ENCODE measurements around the gene CAMK1. TPM values are rescaled to one million over a fixed set of nuclear protein-coding genes. Genes with fewer than 3 reads are reported as not detected.

Gene CAMK1
- total RNA-seq, 1 experiment from 2014 or later, result 9.7 TPM

DNA sequence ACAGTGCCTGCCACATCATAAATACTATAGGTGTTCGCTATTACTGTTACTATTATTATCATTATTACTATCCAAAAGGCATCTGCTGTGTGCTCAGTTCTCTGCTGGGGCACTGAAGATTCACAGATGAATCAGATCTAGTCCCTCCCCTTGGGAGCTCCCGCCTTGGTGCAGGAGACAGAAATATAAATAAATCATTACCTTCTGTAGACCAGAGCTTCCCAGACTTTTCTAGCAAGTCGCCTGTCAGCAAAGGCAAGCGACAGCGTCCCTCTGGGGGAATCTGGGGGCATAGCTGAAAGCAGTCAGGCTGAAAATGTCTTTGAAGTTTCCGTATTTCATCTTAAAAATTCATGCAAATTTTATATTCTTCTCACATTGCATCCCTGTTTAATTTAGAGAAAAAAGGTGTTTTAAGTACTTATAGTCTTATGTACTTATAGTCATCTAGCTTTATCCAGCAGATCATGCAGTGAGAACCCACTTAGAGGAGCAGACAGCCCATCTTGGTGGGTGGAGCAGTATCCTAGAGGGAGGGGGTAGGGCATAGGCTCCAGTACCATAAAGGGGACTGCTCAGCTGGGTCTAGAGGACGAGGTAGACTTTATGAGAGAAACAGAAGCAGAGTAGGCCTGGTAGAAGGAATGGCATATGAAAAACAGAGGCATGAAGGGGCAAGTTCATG lies 48.6 kb downstream of the CAMK1 start:
- Histone ChIP-seq H3K4me3 (ENCODE audit: low read depth, low read length) (no peak overlapping the region), H3K9me3 (no peaks in the 10 kb centered on the region), H3K4me1 (no peaks in the 10 kb centered on the region), H3K27me3 (replicated peaks; ENCODE audit: control insufficient read depth, insufficient read depth, low read length) (no peaks in the 10 kb centered on the region), H3K36me3 (ENCODE audit: control insufficient read depth, insufficient read depth, low read length) (no peaks in the 10 kb centered on the region)
- no peaks in the 10 kb centered on the region for H3K9me3 Mint-ChIP-seq (ENCODE audit: unreplicated experiment)
- H3K27me3 Mint-ChIP-seq (ENCODE audit: insufficient read depth, unreplicated experiment), result peaks cover 11% of the 10 kb centered on the region
- H3K27ac Mint-ChIP-seq (ENCODE audit: unreplicated experiment), result no peak overlapping the region
- ChIA-PET CTCF (interaction anchor here (0.9 kb wide), 1 partner anchor 10 kb away, joined by 4 read pairs; no protein-coding TSS in a partner anchor), POLR2A (interaction anchor here (0.7 kb wide), 1 partner anchor 19 kb away, joined by 6 read pairs; no protein-coding TSS in a partner anchor)
- H3K4me3 Mint-ChIP-seq (ENCODE audit: unreplicated experiment), result no peak overlapping the region
- BruUV-seq (replicated peaks), result no TSS peak
- no peak for DNase-seq
- H3K36me3 Mint-ChIP-seq (ENCODE audit: insufficient read depth, unreplicated experiment), result no peaks in the 10 kb centered on the region
- no peaks in the 10 kb centered on the region for H3K4me1 Mint-ChIP-seq (ENCODE audit: low read depth, unreplicated experiment)
- intact Hi-C loops (cut with micrococcal nuclease; ENCODE audit: unreplicated experiment), result no loop called here
- TF ChIP-seq, protein P1, sequence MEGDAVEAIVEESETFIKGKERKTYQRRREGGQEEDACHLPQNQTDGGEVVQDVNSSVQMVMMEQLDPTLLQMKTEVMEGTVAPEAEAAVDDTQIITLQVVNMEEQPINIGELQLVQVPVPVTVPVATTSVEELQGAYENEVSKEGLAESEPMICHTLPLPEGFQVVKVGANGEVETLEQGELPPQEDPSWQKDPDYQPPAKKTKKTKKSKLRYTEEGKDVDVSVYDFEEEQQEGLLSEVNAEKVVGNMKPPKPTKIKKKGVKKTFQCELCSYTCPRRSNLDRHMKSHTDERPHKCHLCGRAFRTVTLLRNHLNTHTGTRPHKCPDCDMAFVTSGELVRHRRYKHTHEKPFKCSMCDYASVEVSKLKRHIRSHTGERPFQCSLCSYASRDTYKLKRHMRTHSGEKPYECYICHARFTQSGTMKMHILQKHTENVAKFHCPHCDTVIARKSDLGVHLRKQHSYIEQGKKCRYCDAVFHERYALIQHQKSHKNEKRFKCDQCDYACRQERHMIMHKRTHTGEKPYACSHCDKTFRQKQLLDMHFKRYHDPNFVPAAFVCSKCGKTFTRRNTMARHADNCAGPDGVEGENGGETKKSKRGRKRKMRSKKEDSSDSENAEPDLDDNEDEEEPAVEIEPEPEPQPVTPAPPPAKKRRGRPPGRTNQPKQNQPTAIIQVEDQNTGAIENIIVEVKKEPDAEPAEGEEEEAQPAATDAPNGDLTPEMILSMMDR (IDR thresholded peaks at IDR 0.05; ENCODE audit: insufficient read depth in 1 of 2, low read depth in 1 of 2, low read length in 1 of 2, severe bottlenecking in 1 of 2, unreplicated experiment in 1 of 2), result peak in 1 of 2 experiments; percentile 1

DNA sequence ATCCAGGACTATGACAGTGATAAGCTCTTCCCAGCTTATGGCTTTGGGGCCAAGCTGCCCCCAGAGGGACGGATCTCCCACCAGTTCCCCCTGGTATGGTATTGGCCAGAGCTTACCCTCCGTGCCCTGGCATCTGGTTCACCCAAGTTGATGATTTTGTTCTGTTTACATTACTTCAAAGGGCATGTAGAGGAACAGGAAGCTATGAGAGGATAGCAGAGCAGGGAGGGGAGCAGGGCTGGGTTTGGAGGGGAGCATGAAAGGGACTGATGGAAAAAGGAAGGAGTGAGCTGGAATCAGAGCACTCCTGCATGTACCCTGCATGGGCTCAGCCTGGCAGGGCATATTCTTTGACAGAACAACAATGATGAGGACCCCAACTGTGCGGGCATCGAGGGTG lies 51.6 kb downstream of the CAMK1 start:
- TF ChIP-seq, protein P1 (IDR thresholded peaks at IDR 0.05; ENCODE audit: insufficient read depth in 1 of 2, low read depth in 1 of 2, low read length in 1 of 2, severe bottlenecking in 1 of 2, unreplicated experiment in 1 of 2), result no peak
- BruUV-seq (replicated peaks), result no TSS peak
- Histone ChIP-seq H3K4me1 (no peaks in the 10 kb centered on the region), H3K4me3 (ENCODE audit: low read depth, low read length) (no peak overlapping the region), H3K9me3 (no peaks in the 10 kb centered on the region), H3K27me3 (replicated peaks; ENCODE audit: control insufficient read depth, insufficient read depth, low read length) (no peaks in the 10 kb centered on the region), H3K36me3 (ENCODE audit: control insufficient read depth, insufficient read depth, low read length) (no peaks in the 10 kb centered on the region)
- Mint-ChIP-seq H3K9me3 (ENCODE audit: unreplicated experiment) (no peaks in the 10 kb centered on the region), H3K27ac (ENCODE audit: unreplicated experiment) (no peak overlapping the region), H3K27me3 (ENCODE audit: insufficient read depth, unreplicated experiment) (peaks cover 15% of the 10 kb centered on the region), H3K4me1 (ENCODE audit: low read depth, unreplicated experiment) (no peaks in the 10 kb centered on the region), H3K4me3 (ENCODE audit: unreplicated experiment) (no peak overlapping the region), H3K36me3 (ENCODE audit: insufficient read depth, unreplicated experiment) (no peaks in the 10 kb centered on the region)
- no peak for DNase-seq
- POLR2A ChIA-PET, result interaction anchor here (0.5 kb wide), 1 partner anchor 79 kb away, joined by 3 read pairs; no protein-coding TSS in a partner anchor
- CTCF ChIA-PET, result no interaction called here
- intact Hi-C loops (cut with micrococcal nuclease; ENCODE audit: unreplicated experiment), result no loop called here

DNA sequence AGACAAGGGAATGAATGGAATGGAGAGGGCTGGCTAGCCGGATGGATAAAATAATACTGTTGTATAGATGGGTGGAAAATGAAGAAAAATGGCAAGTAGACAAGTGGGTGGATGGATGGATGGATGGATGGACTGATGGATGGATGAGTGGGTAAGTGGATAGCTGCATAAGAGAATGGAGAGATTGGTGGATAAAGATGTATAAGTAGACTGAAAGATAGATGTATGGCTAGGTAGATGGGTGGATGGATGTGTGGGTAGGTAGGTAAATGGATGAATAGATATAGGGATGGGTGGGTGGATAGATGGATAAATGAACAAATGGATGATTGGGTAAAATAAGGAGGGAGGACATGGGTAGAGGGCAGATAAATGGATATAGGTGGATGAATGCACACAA lies 52.2 kb downstream of the CAMK1 start:
- POLR2A ChIA-PET, result interaction anchor here (0.5 kb wide), 1 partner anchor 78 kb away, joined by 3 read pairs; no protein-coding TSS in a partner anchor

More for the DNA sequence above, 52.2 kb downstream of the CAMK1 start:
- TF ChIP-seq, protein P1 (IDR thresholded peaks at IDR 0.05; ENCODE audit: insufficient read depth in 1 of 2, low read depth in 1 of 2, low read length in 1 of 2, severe bottlenecking in 1 of 2, unreplicated experiment in 1 of 2), result no peak
- CTCF ChIA-PET, result no interaction called here
- intact Hi-C loops (cut with micrococcal nuclease; ENCODE audit: unreplicated experiment), result no loop called here
- H3K27ac Mint-ChIP-seq (ENCODE audit: unreplicated experiment), result no peak overlapping the region
- H3K9me3 ChIP-seq, result no peaks in the 10 kb centered on the region
- no peak overlapping the region for H3K4me3 Mint-ChIP-seq (ENCODE audit: unreplicated experiment)
- BruUV-seq (replicated peaks), result no TSS peak
- no peak for DNase-seq
- no peaks in the 10 kb centered on the region for H3K9me3 Mint-ChIP-seq (ENCODE audit: unreplicated experiment)
- H3K36me3 ChIP-seq (ENCODE audit: control insufficient read depth, insufficient read depth, low read length), result no peaks in the 10 kb centered on the region
- no peaks in the 10 kb centered on the region for H3K36me3 Mint-ChIP-seq (ENCODE audit: insufficient read depth, unreplicated experiment)
- H3K4me3 ChIP-seq (ENCODE audit: low read depth, low read length), result no peak overlapping the region
- H3K27me3 ChIP-seq (replicated peaks; ENCODE audit: control insufficient read depth, insufficient read depth, low read length), result no peaks in the 10 kb centered on the region
- H3K4me1 ChIP-seq, result no peaks in the 10 kb centered on the region
- peaks cover 14% of the 10 kb centered on the region for H3K27me3 Mint-ChIP-seq (ENCODE audit: insufficient read depth, unreplicated experiment)
- no peaks in the 10 kb centered on the region for H3K4me1 Mint-ChIP-seq (ENCODE audit: low read depth, unreplicated experiment)

All from Caco-2 (cell line).